Measurements from ENCODE around the gene CD86. TPM values are rescaled to one million over a fixed set of nuclear protein-coding genes. Genes with fewer than 3 reads are reported as not detected.
"Not testable (repeated sequence)": the region's sequence is repeated elsewhere in the genome, so short reads cannot be mapped to it uniquely, and the experiment has no call there.

The CD86 gene
- total RNA-seq, 1 experiment from 2014 or later, result not detected

DNA sequence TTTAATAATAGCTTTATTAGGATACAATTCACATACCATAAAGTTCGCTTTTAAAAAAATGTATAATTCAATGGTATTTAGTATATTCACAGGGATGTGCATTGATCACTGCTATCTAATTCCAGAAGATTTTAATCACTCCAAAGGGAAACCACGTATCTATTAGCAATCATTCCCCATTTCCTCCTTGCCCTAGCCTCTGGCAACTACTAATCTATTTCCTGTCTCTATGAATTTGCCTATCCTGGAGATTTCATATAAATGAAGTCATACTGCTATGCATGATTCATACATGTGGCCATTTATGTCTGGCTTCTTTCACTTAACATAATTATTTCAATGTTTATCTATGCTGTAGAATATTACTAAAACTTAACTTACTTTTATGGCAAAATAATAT, 96.3 kb downstream of the CD86 start:
- Mint-ChIP-seq H3K9me3 (ENCODE audit: unreplicated experiment) (peaks cover 17% of the 10 kb centered on the region), H3K4me3 (ENCODE audit: unreplicated experiment) (no peak overlapping the region), H3K27me3 (ENCODE audit: insufficient read depth, unreplicated experiment) (no peaks in the 10 kb centered on the region), H3K27ac (ENCODE audit: low read depth, unreplicated experiment) (no peak overlapping the region), H3K4me1 (ENCODE audit: insufficient read depth, unreplicated experiment) (peaks cover 4% of the 10 kb centered on the region), H3K36me3 (ENCODE audit: insufficient read depth, unreplicated experiment) (no peaks in the 10 kb centered on the region)
- ChIA-PET CTCF (no interaction called here), POLR2A (interaction anchor here (1.0 kb wide), 1 partner anchor 156 kb away, joined by 3 read pairs; no protein-coding TSS in a partner anchor)
- no TSS peak for BruUV-seq (replicated peaks)
- TF ChIP-seq, protein P1, sequence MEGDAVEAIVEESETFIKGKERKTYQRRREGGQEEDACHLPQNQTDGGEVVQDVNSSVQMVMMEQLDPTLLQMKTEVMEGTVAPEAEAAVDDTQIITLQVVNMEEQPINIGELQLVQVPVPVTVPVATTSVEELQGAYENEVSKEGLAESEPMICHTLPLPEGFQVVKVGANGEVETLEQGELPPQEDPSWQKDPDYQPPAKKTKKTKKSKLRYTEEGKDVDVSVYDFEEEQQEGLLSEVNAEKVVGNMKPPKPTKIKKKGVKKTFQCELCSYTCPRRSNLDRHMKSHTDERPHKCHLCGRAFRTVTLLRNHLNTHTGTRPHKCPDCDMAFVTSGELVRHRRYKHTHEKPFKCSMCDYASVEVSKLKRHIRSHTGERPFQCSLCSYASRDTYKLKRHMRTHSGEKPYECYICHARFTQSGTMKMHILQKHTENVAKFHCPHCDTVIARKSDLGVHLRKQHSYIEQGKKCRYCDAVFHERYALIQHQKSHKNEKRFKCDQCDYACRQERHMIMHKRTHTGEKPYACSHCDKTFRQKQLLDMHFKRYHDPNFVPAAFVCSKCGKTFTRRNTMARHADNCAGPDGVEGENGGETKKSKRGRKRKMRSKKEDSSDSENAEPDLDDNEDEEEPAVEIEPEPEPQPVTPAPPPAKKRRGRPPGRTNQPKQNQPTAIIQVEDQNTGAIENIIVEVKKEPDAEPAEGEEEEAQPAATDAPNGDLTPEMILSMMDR (IDR thresholded peaks at IDR 0.05; ENCODE audit: unreplicated experiment), result no peak
- no peak for DNase-seq (ENCODE audit: unreplicated experiment)
- intact Hi-C loops (cut with micrococcal nuclease), result no loop called here

DNA sequence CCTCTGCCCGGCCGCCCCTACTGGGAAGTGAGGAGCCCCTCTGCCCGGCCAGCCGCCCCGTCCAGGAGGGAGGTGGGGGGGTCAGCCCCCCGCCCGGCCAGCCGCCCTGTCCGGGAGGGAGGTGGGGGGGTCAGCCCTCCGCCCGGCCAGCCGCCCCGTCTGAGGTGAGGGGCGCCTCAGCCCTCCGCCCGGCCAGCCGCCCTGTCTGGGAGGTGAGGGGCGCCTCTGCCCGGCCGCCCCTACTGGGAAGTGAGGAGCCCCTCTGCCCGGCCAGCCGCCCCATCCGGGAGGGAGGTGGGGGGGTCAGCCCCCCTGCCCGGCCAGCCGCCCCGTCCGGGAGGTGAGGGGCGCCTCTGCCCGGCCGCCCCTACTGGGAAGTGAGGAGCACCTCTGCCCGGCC, 109.8 kb downstream of the CD86 start:
- BruUV-seq (replicated peaks); H3K27ac Mint-ChIP-seq (ENCODE audit: low read depth, unreplicated experiment); H3K4me1 Mint-ChIP-seq (ENCODE audit: insufficient read depth, unreplicated experiment); DNase-seq (ENCODE audit: unreplicated experiment); CTCF ChIA-PET; H3K27me3 Mint-ChIP-seq (ENCODE audit: insufficient read depth, unreplicated experiment); H3K4me3 Mint-ChIP-seq (ENCODE audit: unreplicated experiment); H3K36me3 Mint-ChIP-seq (ENCODE audit: insufficient read depth, unreplicated experiment); POLR2A ChIA-PET; intact Hi-C loops (cut with micrococcal nuclease): not testable (repeated sequence)
- peaks cover 16% of the 10 kb centered on the region for H3K9me3 Mint-ChIP-seq (ENCODE audit: unreplicated experiment)

DNA sequence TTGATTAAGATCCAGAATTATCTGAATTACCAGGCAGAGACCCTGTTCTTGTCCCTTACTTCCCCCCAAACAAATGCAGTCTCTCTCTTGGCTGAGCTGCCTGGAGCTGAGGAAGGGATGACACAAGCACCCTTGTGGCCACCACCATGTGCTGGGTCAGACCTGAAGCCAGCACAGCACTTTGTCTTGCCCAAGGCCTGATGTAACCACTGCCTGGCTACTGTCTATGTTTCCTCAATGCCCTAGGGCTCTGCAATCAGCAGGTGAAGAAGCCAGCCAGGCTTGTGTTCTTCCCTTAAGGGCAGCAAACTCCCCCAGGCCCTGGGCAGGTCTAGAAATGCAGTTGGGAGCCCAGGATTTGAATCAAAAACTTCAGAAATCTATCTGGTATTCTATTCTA, 112.5 kb downstream of the CD86 start:
- Mint-ChIP-seq H3K9me3 (ENCODE audit: unreplicated experiment) (peaks cover 7% of the 10 kb centered on the region), H3K4me3 (ENCODE audit: unreplicated experiment) (no peak overlapping the region), H3K27ac (ENCODE audit: low read depth, unreplicated experiment) (no peak overlapping the region), H3K27me3 (ENCODE audit: insufficient read depth, unreplicated experiment) (no peaks in the 10 kb centered on the region), H3K36me3 (ENCODE audit: insufficient read depth, unreplicated experiment) (peaks cover 5% of the 10 kb centered on the region), H3K4me1 (ENCODE audit: insufficient read depth, unreplicated experiment) (no peaks in the 10 kb centered on the region)
- BruUV-seq (replicated peaks), result no TSS peak
- intact Hi-C loops (cut with micrococcal nuclease), result no loop called here
- CTCF ChIA-PET, result interaction anchor here (0.6 to 0.8 kb wide), 3 partner anchors 171 to 750 kb away, joined by 3 to 4 read pairs (median 3); no protein-coding TSS in a partner anchor
- no peak for DNase-seq (ENCODE audit: unreplicated experiment)
- POLR2A ChIA-PET, result no interaction called here
- TF ChIP-seq, protein P1 (IDR thresholded peaks at IDR 0.05; ENCODE audit: unreplicated experiment), result no peak

DNA sequence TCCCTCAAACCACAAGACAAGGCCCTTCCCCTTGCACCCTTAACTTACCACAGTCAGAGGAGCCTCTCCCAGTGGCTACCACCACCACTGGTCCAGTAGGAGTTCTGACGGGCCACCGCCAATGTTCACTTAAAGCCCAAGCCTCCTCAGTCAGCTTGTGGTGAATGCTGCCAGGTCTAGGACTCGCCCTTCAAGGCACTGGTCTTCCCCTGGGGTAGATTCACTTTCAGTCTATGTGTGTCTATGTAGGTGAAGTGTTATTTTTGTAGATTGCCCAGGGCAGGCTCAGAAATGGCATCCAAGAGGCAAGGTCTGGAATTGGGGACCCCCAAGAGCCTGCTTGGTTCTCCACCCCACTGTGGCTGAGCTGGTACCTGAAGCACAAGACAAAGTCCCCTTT, 112.9 kb downstream of the CD86 start:
- TF ChIP-seq, protein P1 (IDR thresholded peaks at IDR 0.05; ENCODE audit: unreplicated experiment), result no peak
- ChIA-PET CTCF (interaction anchor here (0.7 to 0.8 kb wide), 2 partner anchors 171 to 750 kb away, joined by 3 to 4 read pairs; no protein-coding TSS in a partner anchor), POLR2A (no interaction called here)
- BruUV-seq (replicated peaks), result no TSS peak
- DNase-seq (ENCODE audit: unreplicated experiment), result no peak
- no peaks in the 10 kb centered on the region for H3K27me3 Mint-ChIP-seq (ENCODE audit: insufficient read depth, unreplicated experiment)
- no peak overlapping the region for H3K4me3 Mint-ChIP-seq (ENCODE audit: unreplicated experiment)
- no peaks in the 10 kb centered on the region for H3K4me1 Mint-ChIP-seq (ENCODE audit: insufficient read depth, unreplicated experiment)
- H3K27ac Mint-ChIP-seq (ENCODE audit: low read depth, unreplicated experiment), result no peak overlapping the region
- intact Hi-C loops (cut with micrococcal nuclease), result no loop called here
- peaks cover 5% of the 10 kb centered on the region for H3K36me3 Mint-ChIP-seq (ENCODE audit: insufficient read depth, unreplicated experiment)
- peaks cover 7% of the 10 kb centered on the region for H3K9me3 Mint-ChIP-seq (ENCODE audit: unreplicated experiment)

DNA sequence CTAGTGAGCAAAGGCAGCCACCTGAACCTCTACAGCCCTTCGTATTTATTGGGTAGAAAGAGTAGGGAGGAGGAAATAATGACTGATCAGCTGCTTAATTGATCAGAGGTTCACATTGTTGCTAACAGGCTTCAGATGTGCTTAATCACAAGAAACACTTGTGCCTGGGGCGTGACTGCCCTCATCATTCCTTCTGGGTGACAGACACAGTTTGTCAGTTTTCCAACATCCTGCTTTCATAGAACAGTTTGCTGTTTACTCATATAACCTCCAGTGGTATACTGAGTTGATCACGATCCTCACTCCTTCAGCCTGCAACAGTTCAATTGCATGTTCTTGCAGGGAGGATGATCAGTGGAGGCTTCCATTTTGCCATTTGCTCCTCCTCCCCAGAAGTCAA, 114.7 kb downstream of the CD86 start:
- no TSS peak for BruUV-seq (replicated peaks)
- no peak for DNase-seq (ENCODE audit: unreplicated experiment)

More for the DNA sequence above, 114.7 kb downstream of the CD86 start:
- ChIA-PET CTCF (no interaction called here), POLR2A (no interaction called here)
- intact Hi-C loops (cut with micrococcal nuclease), result no loop called here
- Mint-ChIP-seq H3K4me1 (ENCODE audit: insufficient read depth, unreplicated experiment) (no peaks in the 10 kb centered on the region), H3K27ac (ENCODE audit: low read depth, unreplicated experiment) (no peak overlapping the region), H3K4me3 (ENCODE audit: unreplicated experiment) (no peak overlapping the region), H3K36me3 (ENCODE audit: insufficient read depth, unreplicated experiment) (peaks cover 5% of the 10 kb centered on the region), H3K27me3 (ENCODE audit: insufficient read depth, unreplicated experiment) (peaks cover 3% of the 10 kb centered on the region), H3K9me3 (ENCODE audit: unreplicated experiment) (peaks cover 7% of the 10 kb centered on the region)
- TF ChIP-seq, protein P1 (IDR thresholded peaks at IDR 0.05; ENCODE audit: unreplicated experiment), result no peak

All from MCF 10A (cell line).